Activated T-helper 2 cell treated with anti-CD3 and anti-CD28 coated beads, Interferon-gamma antibody, Interleukin-2, Interleukin-4, amounts not matched to agents 10 μg/mL and 5 μg/mL and 100 μg/mL, durations not matched to agents 14 hours and 24 hours and 36 hours (primary cell): ENCODE results near the gene PGAP1. TPM values are rescaled to one million over a fixed set of nuclear protein-coding genes. Genes with fewer than 3 reads are reported as not detected.
"Not testable (repeated sequence)": the region's sequence is repeated elsewhere in the genome, so short reads cannot be mapped to it uniquely, and the experiment has no call there.

Experiments used
- DNase-seq: peaks from one replicate; pipeline ENCODE4 v3.0.0; 2021; ENCODE audit warnings: low spot score
- H3K27ac Mint-ChIP-seq: one replicate; pipeline ENCODE4 v1.8.0; 2021; ENCODE audit warnings: mixed read lengths
- H3K27me3 Mint-ChIP-seq: one replicate; pipeline ENCODE4 v1.8.0; 2021; ENCODE audit warnings: low read depth, mixed read lengths
- H3K36me3 Mint-ChIP-seq: one replicate; pipeline ENCODE4 v1.8.0; 2021; ENCODE audit warnings: low read depth, mixed read lengths
- H3K4me1 Mint-ChIP-seq: one replicate; pipeline ENCODE4 v1.8.0; 2021; ENCODE audit warnings: low read depth, mixed read lengths
- H3K4me3 Mint-ChIP-seq: one replicate; pipeline ENCODE4 v1.8.0; 2021; ENCODE audit warnings: low read depth, mild to moderate bottlenecking, moderate library complexity, mixed read lengths
- H3K9me3 Mint-ChIP-seq: one replicate; pipeline ENCODE4 v1.8.0; 2021; ENCODE audit warnings: mixed read lengths
- intact Hi-C: fragments of 100-400 bp; cut with micrococcal nuclease; formaldehyde crosslinking; loops from one replicate; pipeline ENCODE4 v1.15.1; 2023
- total RNA-seq: library from RNA; stranded (reverse); gene quantifications from 2 replicates; pipeline ENCODE4 v1.2.3, GENCODE V29; 2022

PGAP1 gene
- total RNA-seq, 1 donor from 2014 or later: 31.2 TPM

GRCh38 chr2:196914867-196915460 lies 11.5 kb downstream of the PGAP1 start:
- H3K36me3 Mint-ChIP-seq: peaks cover 80% of the 10 kb centered on the region
- DNase-seq: peak; percentile 33

GRCh38 chr2:196913691-196914090 lies 12.8 kb downstream of the PGAP1 start:
- intact Hi-C loops: no loop called here
- peaks cover 29% of the 10 kb centered on the region for H3K4me1 Mint-ChIP-seq
- no peaks in the 10 kb centered on the region for H3K27me3 Mint-ChIP-seq
- peaks cover 68% of the 10 kb centered on the region for H3K36me3 Mint-ChIP-seq
- H3K4me3 Mint-ChIP-seq: no peak overlapping the region
- H3K27ac Mint-ChIP-seq: peak overlapping the region; percentile 34
- H3K9me3 Mint-ChIP-seq: peaks cover 22% of the 10 kb centered on the region
- no peak for DNase-seq

More at GRCh38 chr2:196914867-196915460, 11.5 kb downstream of the PGAP1 start:
- intact Hi-C loops: loop anchor here (5.0 kb wide), 2 partner anchors 33 to 118 kb away; partner anchors contain the start of gene GTF3C3
- Mint-ChIP-seq H3K27ac (peak overlapping the region; percentile 94), H3K4me3 (peak overlapping the region; percentile 63), H3K9me3 (peaks cover 33% of the 10 kb centered on the region), H3K4me1 (peaks cover 37% of the 10 kb centered on the region), H3K27me3 (no peaks in the 10 kb centered on the region)

GRCh38 chr2:196905365-196905764 lies 21.1 kb downstream of the PGAP1 start:
- H3K9me3 Mint-ChIP-seq, H3K27me3 Mint-ChIP-seq, intact Hi-C loops, H3K4me3 Mint-ChIP-seq, DNase-seq, H3K27ac Mint-ChIP-seq, H3K4me1 Mint-ChIP-seq: not testable (repeated sequence)
- H3K36me3 Mint-ChIP-seq: peaks cover 37% of the 10 kb centered on the region

- intact Hi-C loops: no loop called here
- no peaks in the 10 kb centered on the region for H3K9me3 Mint-ChIP-seq
- H3K27me3 Mint-ChIP-seq: no peaks in the 10 kb centered on the region
- H3K27ac Mint-ChIP-seq: no peak overlapping the region
- peaks cover 56% of the 10 kb centered on the region for H3K36me3 Mint-ChIP-seq
- peaks cover 11% of the 10 kb centered on the region for H3K4me1 Mint-ChIP-seq
- H3K4me3 Mint-ChIP-seq: no peak overlapping the region
- no peak for DNase-seq
Measured at GRCh38 chr2:196902828-196903227, 23.7 kb downstream of the PGAP1 start.

GRCh38 chr2:196900843-196901242 lies 25.7 kb downstream of the PGAP1 start:
- Mint-ChIP-seq H3K36me3 (peaks cover 73% of the 10 kb centered on the region), H3K27me3 (no peaks in the 10 kb centered on the region), H3K4me1 (peaks cover 14% of the 10 kb centered on the region), H3K27ac (no peak overlapping the region), H3K9me3 (no peaks in the 10 kb centered on the region), H3K4me3 (no peak overlapping the region)
- DNase-seq: no peak
- intact Hi-C loops: no loop called here

- no peaks in the 10 kb centered on the region for H3K27me3 Mint-ChIP-seq
- no peak overlapping the region for H3K4me3 Mint-ChIP-seq
- intact Hi-C loops: no loop called here
- peaks cover 11% of the 10 kb centered on the region for H3K4me1 Mint-ChIP-seq
- H3K27ac Mint-ChIP-seq: no peak overlapping the region
- peaks cover 76% of the 10 kb centered on the region for H3K36me3 Mint-ChIP-seq
- no peak for DNase-seq
- H3K9me3 Mint-ChIP-seq: no peaks in the 10 kb centered on the region
Measured at GRCh38 chr2:196899976-196900375, 26.5 kb downstream of the PGAP1 start.

GRCh38 chr2:196891136-196891535 lies 35.4 kb downstream of the PGAP1 start:
- no peak overlapping the region for H3K27ac Mint-ChIP-seq
- intact Hi-C loops: no loop called here

GRCh38 chr2:196887431-196887830 lies 39.1 kb downstream of the PGAP1 start:
- H3K36me3 Mint-ChIP-seq: peaks cover 64% of the 10 kb centered on the region
- H3K4me1 Mint-ChIP-seq: peaks cover 2% of the 10 kb centered on the region
- intact Hi-C loops: no loop called here
- H3K4me3 Mint-ChIP-seq: no peak overlapping the region
- DNase-seq: no peak
- no peak overlapping the region for H3K27ac Mint-ChIP-seq
- peaks cover 2% of the 10 kb centered on the region for H3K9me3 Mint-ChIP-seq
- H3K27me3 Mint-ChIP-seq: no peaks in the 10 kb centered on the region

More at GRCh38 chr2:196891136-196891535, 35.4 kb downstream of the PGAP1 start:
- H3K9me3 Mint-ChIP-seq: no peaks in the 10 kb centered on the region
- peaks cover 2% of the 10 kb centered on the region for H3K4me1 Mint-ChIP-seq
- H3K4me3 Mint-ChIP-seq: no peak overlapping the region
- no peaks in the 10 kb centered on the region for H3K27me3 Mint-ChIP-seq
- peaks cover 69% of the 10 kb centered on the region for H3K36me3 Mint-ChIP-seq
- no peak for DNase-seq

GRCh38 chr2:196884368-196884767 lies 42.1 kb downstream of the PGAP1 start:
- H3K36me3 Mint-ChIP-seq: peaks cover 66% of the 10 kb centered on the region
- H3K4me1 Mint-ChIP-seq: no peaks in the 10 kb centered on the region
- no peaks in the 10 kb centered on the region for H3K27me3 Mint-ChIP-seq
- peaks cover 19% of the 10 kb centered on the region for H3K9me3 Mint-ChIP-seq
- intact Hi-C loops: loop anchor here (5.0 kb wide), 1 partner anchor 33 kb away; no protein-coding TSS in a partner anchor
- no peak for DNase-seq
- no peak overlapping the region for H3K4me3 Mint-ChIP-seq
- H3K27ac Mint-ChIP-seq: no peak overlapping the region

- intact Hi-C loops: no loop called here
- Mint-ChIP-seq H3K27ac (no peak overlapping the region), H3K36me3 (peaks cover 63% of the 10 kb centered on the region), H3K9me3 (peaks cover 6% of the 10 kb centered on the region), H3K4me3 (no peak overlapping the region), H3K4me1 (peaks cover 12% of the 10 kb centered on the region), H3K27me3 (no peaks in the 10 kb centered on the region)
- no peak for DNase-seq
Measured at GRCh38 chr2:196876364-196876763, 50.1 kb downstream of the PGAP1 start.

- H3K4me1 Mint-ChIP-seq: peaks cover 12% of the 10 kb centered on the region
- H3K4me3 Mint-ChIP-seq: no peak overlapping the region
- H3K27ac Mint-ChIP-seq: no peak overlapping the region
- intact Hi-C loops: no loop called here
- H3K9me3 Mint-ChIP-seq: no peaks in the 10 kb centered on the region
- no peaks in the 10 kb centered on the region for H3K27me3 Mint-ChIP-seq
- H3K36me3 Mint-ChIP-seq: peaks cover 58% of the 10 kb centered on the region
- no peak for DNase-seq
Measured at GRCh38 chr2:196875414-196875813, 51.1 kb downstream of the PGAP1 start.

GRCh38 chr2:196873511-196873910 lies 53.0 kb downstream of the PGAP1 start:
- Mint-ChIP-seq H3K4me1 (peaks cover 12% of the 10 kb centered on the region), H3K9me3 (no peaks in the 10 kb centered on the region), H3K27ac (no peak overlapping the region), H3K36me3 (peaks cover 56% of the 10 kb centered on the region), H3K27me3 (no peaks in the 10 kb centered on the region), H3K4me3 (no peak overlapping the region)
- intact Hi-C loops: no loop called here
- no peak for DNase-seq

GRCh38 chr2:196854629-196855028 lies 71.9 kb downstream of the PGAP1 start:
- H3K9me3 Mint-ChIP-seq: peaks cover 12% of the 10 kb centered on the region
- peaks cover 9% of the 10 kb centered on the region for H3K4me1 Mint-ChIP-seq
- intact Hi-C loops: no loop called here
- peaks cover 37% of the 10 kb centered on the region for H3K36me3 Mint-ChIP-seq
- no peak overlapping the region for H3K4me3 Mint-ChIP-seq
- no peak overlapping the region for H3K27ac Mint-ChIP-seq
- H3K27me3 Mint-ChIP-seq: no peaks in the 10 kb centered on the region
- DNase-seq: no peak
